HG02610 (cell line): ENCODE measurements around the gene ARG2.

Experiments
- ATAC-seq: cut with Tn5 transposase; IDR thresholded peaks from one replicate; pipeline ENCODE4 v1.9.1; 2021; ENCODE audit warnings: mild to moderate bottlenecking, moderate library complexity; ENCODE audit not compliant: unreplicated experiment

Gene ARG2

DNA sequence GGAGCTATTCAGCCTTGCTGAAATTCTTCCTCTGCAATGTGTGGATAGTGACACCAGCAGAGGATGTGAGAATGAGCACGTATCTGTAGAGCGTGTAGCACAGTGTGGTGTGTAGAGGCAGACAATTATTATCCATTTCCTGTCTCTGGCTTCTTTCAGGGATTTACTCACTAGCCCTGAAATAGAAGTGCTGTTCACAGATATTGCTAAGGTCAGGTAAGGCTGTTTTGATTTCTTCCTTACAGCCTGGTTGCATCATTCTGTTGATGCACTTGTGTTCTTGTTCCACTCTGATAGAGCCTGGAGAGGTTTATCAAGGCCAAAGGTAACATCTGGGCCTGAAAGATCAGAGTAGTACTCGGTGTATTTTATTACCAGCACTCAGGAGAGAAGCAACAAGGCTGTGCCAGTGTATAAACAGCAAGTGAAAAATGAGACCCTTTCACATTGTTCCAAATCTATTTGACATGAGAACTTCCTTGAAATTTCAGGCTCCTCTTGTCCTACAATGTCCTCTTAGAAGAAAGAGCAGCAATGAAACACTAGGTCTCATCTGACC is 16.7 kb downstream of the ARG2 start:
- ATAC-seq = peak; percentile 60

DNA sequence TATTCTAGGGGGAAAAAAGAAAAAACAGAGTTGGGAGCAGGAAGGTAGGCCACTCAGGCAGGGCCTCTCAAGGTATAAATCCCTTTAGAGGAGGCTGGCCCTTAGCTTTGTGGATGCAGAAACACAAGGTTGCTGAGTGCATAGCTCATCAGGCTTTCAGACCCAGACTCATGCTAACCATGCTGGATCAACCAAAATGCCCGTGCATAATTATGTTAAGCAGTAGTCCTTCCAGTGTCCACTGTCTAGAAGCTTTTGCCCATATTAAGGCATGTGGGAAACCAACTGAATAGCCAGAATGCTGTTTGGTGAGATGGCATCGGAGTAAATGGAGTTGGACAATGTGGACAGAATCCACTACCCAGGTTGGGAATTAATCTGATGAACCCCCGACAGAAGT is 18.9 kb downstream of the ARG2 start:
- ATAC-seq = no peak

DNA sequence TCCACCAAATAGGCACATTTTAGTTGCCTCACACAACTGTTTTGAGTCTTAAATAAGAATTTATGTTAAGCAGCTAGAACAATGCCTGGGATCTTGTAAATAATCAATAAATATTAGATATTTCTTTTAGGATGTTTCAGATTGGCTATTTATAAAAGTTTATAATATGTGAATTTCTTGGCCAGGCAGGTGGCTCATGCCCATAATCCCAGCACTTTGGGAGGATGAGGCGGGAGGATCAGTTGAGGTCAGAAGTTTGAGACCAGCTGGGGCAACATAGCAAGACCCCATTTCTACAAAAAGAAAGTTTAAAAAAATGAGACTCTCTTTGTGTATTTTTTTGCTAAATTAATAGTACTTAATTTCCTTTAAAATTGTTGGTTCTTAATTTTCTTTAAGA is 21.8 kb downstream of the ARG2 start:
- no peak for ATAC-seq

DNA sequence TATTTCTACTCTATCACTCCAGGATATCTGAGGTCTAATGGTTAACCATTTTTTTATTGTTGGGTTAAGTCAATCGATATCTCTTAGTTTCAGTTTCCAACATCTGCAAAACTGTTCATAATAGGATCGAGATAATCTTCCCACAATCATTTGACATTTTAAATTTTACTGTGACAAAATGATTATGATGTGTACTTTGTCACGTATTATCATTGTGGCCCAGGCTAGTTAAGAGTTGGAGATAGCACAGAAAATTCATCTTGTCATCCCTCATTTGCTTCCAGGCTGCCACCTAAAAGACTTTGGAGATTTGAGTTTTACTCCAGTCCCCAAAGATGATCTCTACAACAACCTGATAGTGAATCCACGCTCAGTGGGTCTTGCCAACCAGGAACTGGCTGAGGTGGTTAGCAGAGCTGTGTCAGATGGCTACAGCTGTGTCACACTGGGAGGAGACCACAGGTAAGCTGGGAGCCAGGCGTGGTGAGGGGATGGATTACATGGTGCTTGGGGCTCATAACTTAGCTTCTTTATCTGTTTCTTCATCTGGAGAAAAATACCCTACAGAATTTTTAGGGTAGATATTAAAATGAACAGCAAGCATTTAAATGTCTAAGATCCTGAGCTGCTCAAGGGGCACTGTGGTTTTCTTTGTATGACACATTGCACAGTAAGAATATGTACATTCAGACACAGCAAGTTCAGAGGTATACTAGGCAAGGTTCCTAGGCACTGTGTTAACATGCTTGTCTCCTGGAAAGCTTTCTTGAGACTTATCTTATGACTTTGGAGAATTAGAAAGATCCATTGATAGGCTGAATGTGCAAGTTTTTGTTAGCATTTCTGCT is 22.4 kb downstream of the ARG2 start:
- no peak for ATAC-seq

DNA sequence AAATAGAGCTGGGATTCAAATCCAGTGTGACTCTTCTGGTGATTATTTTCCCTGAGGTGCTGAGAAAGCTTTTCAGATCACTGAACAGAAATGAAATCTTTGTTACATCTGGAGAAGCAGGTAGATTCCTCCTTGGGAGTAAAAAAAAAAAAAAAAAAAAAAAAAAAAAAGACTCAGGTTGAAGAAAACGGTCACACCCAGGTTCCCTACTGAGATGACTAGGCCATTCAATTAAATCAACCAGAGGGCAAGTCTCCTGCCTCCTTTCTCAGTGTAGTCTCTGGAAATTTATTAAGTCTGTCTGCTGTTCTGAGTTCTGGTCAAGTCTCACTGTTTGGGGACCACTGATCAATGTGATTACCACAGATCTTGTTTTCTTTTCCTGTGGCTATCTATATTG is 24.0 kb downstream of the ARG2 start:
- ATAC-seq = no peak

DNA sequence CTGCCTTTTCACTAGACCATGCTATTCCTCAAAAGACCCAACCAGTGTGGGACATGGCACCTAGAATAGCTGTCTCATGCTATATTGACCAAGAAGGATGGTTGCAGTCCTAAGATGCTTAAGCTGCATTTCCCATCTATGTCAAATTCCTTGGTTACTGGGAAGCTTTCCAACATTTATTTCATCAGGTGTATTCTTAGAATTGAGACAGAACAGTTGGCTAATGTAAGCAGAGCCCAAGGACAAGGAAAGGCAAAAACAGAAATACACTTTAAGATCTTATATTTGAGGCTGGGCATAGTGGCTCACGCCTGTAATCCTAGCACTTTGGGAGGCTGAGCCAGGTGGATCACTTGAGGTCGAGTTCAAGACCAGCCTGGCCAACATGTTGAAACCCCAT is 24.7 kb downstream of the ARG2 start:
- ATAC-seq = no peak

DNA sequence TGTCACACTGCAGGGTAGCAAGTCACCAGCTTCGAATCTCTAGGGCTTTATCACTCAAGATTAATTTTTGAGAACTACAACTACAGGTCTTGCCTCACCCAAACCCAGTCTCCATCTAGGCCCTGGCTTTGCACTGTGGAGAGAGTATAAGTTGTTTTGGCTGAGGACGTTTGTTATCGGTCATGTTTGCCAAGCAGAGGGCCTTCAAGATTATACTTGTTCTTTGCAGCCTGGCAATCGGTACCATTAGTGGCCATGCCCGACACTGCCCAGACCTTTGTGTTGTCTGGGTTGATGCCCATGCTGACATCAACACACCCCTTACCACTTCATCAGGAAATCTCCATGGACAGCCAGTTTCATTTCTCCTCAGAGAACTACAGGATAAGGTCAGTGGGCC is 25.7 kb downstream of the ARG2 start:
- no peak for ATAC-seq

DNA sequence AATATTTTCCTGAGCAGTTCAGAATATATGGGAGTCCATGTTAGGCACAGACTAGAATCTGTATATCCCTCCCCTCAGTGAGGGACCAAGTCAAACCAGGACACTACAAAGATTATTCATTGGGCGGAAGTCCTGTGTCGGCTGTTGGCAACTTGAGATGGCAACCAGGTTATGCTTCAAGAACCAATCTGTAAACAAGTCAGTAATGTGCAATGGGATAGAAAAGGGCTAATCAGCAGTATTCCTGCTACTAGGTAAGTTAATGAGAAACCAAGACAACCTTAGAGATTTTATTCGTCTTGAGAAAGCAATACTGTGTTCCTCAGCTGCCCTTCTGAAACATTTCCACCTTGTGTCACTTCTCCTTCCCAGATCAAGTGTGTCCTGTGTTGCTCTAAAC is 26.4 kb downstream of the ARG2 start:
- no peak for ATAC-seq

DNA sequence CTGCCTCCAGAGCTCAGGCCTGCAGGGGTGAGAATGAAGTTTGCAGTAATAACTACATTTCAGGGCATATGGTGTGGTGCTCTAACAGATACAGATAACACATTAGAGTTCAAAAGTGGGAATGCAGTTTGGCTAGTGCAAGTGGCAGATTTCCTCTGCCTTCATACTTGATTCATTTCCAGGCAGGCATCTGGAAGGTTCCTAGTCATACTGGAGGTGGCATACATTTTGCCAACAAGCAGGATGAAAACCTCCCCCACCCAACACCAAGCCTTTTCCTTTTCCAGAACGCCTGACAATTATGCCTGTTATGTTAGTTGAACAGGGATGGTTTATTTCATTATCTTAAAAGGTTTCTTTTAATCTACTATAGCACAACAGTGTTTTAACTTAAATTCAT is 30.4 kb downstream of the ARG2 start:
- no peak for ATAC-seq

DNA sequence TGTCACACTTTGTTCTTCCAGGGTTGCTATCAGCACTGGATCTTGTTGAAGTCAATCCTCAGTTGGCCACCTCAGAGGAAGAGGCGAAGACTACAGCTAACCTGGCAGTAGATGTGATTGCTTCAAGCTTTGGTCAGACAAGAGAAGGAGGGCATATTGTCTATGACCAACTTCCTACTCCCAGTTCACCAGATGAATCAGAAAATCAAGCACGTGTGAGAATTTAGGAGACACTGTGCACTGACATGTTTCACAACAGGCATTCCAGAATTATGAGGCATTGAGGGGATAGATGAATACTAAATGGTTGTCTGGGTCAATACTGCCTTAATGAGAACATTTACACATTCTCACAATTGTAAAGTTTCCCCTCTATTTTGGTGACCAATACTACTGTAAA is 31.0 kb downstream of the ARG2 start:
- ATAC-seq = no peak

DNA sequence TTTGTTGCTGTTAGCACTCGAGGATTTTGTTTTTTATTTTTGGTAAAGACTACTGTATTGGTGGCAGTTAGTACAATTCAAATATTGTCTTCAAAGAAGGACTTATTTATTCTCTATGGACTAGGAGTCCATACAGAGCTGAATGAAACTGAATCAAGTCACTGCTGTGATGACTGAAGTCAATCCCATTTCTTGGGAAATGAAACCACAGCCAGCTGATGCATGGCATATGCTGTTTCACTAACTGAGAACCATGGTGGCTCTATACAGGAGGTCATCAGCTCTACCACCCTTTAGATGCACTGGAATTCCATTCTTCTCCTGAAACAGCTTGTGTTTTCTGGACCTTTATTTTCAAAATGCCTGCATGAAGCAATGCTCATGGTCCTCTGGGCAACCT is 32.5 kb downstream of the ARG2 start:
- no peak for ATAC-seq

DNA sequence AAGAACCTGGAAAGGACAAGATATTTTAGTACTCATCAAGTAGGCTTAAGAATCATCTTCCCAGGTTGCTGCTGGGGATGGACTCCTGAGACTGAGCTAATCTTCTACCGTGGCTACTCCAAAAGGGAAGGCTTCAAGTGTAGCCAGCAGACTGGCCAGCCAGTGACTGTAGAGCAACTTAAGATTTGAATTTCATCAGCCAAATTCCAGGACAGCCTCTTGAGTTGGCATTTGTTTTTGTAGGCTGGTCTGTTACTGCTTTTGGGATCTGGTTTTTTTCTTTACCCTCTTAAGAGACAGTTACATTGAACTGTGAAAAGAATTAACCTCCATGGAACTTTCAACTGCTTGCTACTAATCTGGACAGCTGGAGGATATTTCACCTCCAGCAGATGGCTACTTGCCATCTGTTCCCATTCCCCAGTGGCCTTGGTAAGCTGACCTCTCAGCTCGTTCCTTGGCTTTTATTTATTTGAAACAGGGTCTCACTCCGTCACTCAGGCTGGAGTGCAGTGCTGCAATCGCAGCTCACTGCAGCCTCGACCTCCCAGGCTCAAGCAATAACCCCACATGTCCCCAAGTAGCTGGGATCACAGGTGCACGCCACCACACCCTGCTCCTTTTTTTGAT is 34.0 kb downstream of the ARG2 start:
- no peak for ATAC-seq

DNA sequence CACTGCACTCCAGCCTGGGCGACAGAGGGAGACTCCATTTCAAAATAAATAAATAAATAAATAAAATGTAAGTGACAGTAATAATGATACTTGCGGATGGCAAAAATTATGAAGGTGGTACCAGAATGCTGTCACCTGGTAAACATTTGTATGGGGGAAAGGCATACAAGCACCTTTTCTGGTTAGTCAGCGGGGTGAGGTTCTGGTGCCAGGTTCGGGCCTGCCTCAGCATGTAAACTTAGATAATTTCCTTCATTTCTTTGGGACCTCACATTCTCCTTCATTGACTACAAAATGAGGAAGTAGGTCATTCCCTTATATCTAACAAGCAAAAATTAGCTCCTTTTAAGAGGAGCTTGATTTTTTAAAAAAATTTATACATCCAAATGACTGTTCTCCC is 43.9 kb downstream of the ARG2 start:
- ATAC-seq = no peak

DNA sequence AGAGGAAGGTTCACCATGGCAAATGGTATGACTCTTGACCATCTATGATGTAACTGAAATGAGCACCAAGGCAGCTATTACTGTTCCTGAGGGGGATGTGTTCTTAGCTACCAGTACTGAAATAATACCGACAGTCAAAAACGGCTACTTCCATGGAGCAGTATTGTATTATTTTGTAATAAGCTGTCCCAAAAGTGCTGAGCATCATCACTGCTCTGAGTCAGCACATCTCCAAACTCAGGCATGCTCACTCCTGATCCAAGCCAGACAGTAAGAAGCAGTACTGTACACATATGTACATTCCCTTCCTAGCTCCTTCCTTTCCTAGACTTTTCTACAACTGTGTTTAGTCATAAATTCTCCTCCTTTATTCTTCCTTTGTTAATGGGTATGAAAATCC is 46.1 kb downstream of the ARG2 start:
- ATAC-seq = no peak

DNA sequence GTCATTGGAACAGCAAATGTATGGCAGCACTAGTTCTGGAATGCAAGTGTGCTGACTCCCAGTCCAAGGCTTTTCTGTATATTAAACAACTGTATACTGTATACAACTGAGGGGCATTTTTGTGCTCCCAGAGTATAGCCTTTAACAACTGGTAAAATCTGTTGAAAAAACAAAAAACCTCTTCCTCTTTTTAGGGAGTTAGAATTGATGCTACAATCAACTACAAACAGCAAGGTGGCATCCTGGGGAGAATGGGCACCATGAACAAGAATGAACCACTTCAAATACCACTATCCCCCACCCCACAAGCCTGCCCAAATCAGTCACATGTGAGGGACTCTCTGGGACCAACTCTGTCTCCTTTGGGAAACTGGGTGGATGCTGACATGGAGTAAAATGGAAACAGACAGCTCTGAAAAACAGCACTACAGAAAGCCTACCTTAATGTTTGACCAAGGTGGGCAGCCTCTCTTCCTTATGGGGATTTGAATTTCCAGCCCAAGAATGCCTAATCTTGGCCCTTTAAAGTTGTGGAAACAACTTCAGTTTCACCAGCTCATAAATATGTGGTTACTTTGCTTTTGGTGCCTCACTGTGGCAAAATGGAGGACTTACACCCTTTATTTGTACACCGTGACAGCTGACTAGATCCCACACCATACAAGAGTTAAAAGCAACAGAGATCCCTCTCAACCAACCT is 47.2 kb downstream of the ARG2 start:
- ATAC-seq = no peak

DNA sequence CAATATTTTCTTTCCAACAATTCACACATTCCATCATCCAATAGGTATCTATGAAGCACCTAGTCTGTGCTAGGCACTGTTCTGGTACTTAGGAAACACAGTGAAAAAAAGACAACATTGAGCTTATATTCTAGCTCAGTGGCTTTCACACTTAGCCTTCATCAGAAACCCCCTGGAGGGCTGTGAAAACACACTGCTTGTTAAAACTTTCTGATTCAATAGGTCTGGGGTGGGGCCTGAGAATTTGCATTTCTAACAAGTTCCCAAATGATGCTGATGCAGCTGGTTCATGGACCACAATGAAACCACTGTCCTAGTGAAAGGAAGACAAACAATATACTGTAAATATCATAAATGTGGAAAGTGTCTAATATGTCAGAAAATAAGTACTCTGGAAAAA is 48.8 kb downstream of the ARG2 start:
- ATAC-seq = peak; percentile 75

DNA sequence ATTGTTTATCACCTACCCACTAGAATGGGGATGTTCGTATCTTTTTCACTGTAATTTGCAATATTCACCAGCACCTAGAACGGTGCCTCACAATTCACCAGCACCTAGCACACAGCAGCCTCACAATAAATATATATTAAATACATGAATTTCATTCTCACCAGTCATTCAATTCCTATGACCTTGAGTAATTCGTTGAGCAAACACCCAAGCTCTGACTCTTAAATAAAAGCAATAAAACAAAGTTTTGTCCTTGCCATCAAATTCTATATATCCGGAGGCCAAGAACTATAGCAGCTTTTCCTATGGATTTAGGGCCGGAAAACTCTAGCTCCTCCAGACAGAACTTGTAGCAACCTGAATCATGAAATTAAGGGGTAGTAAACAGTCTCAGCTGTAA is 53.7 kb downstream of the ARG2 start:
- no peak for ATAC-seq

DNA sequence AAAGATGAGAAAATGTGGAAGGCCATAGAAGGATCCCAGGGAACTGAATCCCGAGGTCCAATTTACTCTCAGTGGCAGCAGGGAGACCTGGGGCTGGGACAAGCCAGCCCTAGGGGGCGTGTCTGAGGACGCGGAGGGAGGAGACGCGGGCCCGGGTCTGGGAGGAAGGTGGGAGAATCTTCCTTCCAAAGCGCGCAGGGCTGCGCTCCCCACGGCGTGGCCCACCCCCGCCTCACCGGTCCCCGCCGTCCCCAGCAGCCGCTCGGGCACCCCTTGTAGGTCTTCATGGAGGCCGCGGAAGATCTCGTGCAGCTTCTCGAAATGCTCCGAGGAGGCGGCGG is 54.4 kb downstream of the ARG2 start:
- ATAC-seq = peak; percentile 46

DNA sequence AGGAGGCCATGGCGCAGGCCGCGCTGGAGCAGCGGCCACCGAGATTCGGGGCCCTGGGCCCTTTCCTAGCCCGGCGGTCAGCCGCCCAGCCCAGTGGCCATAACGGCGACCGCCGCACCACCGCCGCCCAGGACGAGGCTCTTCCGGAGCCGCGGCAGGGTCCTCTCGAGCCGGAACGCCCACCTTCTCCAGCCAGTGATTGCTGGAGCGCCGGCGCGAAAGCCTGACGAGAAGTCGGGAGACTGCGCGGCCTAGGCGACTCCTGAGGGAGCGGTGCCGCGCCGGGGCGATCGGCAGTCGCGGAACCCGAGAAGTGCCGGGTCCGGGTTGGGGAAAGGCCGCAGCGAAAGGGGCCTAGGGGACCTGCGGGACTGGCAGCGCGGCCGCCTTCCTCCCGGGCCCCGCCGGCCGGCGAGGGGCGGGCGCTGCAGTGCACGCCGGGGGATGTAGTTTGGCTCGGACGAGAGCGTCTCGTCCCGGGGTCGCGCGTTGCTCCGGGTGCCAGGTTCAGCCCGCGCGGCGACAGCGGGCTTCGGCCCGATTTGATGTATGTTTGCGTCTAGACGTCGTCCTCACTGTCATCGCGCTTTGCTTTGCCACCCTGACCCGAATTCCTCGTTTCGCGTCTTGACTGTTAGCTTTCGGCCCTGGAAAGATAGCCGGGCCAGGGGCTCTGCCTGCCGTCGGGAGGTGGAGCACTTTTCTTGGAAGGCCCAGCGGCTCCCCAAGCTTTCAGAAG is 54.9 kb downstream of the ARG2 start, which contains the start of gene VTI1B:
VTI1B (minus strand) TSS at position 153 of the 739 bp plus-strand sequence; CDS start at position 10, 143 bp downstream.
- ATAC-seq = peak; percentile 91

DNA sequence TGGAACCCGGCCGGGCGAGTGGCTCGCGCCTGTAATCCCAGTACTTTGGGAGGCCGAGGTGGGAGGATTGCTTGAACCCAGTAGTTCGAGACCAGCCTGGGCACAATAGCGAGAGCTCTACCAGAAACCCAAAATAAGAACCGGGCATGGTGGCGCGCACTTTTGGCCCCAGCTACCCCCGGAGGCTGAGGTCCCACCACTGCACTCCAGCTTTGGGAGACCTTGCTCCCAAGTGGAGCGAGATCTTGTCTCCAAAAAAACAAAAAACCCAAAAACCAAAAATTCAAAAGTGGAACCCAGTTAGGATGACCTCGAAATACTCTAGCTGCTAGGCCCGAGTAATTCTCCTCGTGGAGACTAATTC is 55.5 kb downstream of the ARG2 start:
- ATAC-seq = no peak

DNA sequence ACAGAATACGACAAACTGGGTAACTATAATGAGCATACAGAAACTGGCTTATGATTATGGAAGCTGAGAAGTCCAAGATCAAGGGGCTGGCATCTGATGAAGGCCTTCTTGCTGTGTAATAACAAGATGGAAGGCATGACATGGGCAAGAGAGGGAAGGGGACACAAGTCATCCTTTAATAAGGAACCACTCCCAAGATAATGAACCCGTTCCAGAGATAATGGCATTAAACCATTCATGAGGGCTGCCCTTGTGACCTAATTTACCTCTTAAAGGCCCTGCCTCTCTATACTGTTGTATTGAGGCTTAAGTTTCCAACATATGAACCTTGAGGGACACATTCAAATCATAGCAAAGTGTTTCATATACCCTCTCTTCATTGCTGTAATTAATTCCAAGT is 59.3 kb downstream of the ARG2 start:
- ATAC-seq = no peak
